Activated CD8-positive, alpha-beta memory T cell treated with anti-CD3 and anti-CD28 coated beads for 48 hours (primary cell): Measurements from ENCODE around the gene MYL7.
"Not testable (repeated sequence)": the region's sequence is repeated elsewhere in the genome, so short reads cannot be mapped to it uniquely, and the experiment has no call there.

Experiments
- DNase-seq, 3 experiments: peaks; one replicate each; pipeline ENCODE4 v3.0.0-alpha.2; 2020; ENCODE audit warnings: low read depth in 2 of 3, low spot score in 2 of 3

Gene MYL7

DNA sequence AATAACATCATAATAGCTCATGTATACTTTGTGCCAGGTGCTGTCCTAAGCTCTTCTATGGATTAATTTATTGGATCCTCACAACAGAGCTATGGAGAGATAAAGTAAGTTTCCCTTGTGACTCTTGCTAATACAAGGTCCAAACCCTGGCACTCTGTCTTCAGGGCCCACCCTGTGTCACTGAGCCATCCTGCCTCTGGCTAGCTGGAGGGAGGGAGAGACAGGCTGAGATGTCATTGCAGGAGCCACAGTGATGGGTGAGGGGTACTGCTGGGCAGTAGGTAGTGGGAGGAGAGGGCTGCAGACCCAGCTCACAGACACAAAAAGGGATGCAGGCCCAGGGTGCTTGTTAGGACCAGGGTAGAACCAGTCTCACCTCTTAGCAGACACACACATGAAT lies 31.2 kb upstream of the MYL7 start:
- DNase-seq, result no peak

DNA sequence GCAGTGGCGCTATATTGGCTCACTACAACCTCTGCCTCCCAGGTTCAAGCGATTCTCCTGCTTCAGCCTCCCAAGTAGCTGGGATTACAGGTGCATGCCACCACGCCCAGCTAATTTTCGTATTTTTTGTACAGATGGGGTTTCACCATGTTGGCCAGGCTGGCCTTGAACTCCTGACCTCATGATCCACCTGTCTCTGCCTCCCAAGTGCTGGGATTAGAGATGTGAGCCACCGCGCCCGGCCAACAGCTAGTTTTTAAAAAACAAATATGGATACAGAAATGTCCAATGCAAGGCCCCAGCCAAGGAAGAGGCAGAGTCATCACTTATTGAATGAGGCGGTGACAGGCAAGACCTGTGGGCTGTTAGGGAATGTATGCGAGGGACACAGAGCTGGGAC lies 30.8 kb upstream of the MYL7 start:
- not testable (repeated sequence) for DNase-seq

DNA sequence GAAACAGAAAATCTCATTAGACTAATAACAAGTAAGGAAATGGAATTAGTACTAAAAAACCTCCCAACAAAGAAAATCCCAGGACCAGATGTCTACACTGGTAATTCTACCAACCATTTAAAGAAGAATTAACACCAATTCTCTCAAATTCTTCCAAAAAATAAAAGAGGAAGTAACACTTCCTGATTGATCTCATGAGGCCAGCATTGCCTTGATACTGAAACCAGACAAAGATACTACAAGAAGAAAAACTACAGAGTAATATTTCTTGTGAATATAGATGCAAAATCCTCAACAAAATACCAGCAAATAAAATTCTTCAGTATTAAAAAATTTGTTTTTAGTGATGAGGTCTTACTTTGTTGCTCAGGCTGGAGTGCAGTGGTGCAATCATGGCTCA lies 26.8 kb upstream of the MYL7 start:
- no peak for DNase-seq

DNA sequence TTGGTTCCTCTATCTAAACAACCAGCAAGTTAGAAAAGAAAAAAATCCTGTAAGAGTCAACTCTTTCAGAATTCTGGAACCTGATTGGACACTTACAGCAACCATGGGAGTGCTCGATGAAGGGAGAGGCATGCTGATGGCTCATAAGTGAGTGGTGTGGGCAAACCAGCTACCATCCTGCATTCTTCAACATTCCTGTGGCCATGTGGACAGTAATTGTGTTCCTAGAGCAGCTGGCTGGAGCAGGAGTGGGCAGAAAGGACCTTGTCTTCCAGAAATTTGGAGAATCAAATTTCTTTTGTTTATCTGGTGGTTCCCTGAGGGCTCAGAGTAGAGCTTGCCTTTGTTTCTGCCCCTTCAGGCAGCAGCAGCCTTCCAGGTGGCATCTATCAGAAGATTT lies 22.5 kb upstream of the MYL7 start:
- DNase-seq, result no peak

DNA sequence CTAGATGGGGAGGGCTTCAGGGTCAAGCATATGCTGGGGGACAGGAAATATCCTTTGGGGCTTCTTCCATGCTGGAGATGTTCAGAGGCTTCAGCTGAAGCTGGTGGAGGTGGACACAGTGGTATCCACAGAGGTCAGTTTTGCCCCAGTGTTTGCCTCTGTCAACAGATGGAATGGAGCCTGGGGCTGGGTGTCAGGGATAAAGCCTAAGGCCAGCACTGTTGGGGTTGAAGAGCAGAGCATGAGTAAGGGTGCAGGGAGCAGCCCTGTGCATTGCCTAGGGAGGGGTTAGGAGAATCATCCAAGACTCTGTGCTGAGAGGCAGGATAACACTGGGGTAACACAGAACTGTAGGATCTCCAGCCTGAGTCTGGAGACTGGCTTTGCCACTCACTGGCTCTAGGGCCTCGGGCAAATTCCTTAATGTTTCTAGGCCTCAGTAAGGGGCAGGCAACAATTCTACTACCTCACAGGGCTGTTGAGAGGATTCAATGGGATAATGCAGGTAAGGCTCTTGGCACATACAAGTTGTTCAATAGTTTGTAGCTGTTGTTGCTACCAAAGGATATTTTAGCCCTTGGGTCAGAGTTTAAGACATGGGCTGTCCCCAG lies 21.8 kb upstream of the MYL7 start:
- DNase-seq, result no peak

DNA sequence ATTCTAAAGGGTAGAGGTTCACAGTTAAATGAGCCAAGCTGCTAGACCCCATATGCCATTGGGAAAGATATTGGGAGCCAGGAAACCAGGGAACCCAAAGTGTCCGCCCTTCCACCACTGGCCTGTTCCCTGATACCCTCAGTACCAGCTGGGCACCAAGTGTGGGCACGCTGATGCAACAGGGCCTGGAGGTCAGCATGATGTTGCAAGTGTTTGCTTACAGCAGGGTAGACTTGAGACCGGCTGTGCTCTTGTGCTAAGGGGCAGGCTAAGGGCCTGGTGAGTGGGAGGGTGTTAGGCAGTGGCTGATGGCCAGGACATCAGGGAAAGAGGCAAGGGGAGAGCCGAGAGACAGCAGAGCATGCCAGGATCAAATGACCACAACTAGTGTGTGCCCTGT lies 21.0 kb upstream of the MYL7 start:
- no peak for DNase-seq

DNA sequence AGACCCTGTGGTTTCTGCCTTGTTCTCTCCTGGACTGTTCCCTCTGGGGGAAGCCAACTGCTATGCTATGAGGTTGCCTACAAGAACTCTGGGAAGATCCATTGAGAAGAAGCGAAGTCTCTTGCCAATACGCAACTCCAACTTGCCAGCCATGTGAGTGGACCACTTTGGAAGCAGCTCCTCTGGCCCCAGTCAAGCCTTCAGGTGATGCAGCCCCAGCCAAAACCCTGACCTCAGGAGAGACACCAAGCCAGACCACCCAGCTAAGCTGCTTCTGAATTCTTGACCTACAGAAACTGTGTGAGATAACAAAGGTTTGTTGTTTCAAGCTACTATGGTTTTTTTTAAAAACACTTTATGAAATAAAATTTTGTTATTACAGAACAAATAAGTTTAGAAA lies 20.2 kb upstream of the MYL7 start:
- DNase-seq, result no peak

DNA sequence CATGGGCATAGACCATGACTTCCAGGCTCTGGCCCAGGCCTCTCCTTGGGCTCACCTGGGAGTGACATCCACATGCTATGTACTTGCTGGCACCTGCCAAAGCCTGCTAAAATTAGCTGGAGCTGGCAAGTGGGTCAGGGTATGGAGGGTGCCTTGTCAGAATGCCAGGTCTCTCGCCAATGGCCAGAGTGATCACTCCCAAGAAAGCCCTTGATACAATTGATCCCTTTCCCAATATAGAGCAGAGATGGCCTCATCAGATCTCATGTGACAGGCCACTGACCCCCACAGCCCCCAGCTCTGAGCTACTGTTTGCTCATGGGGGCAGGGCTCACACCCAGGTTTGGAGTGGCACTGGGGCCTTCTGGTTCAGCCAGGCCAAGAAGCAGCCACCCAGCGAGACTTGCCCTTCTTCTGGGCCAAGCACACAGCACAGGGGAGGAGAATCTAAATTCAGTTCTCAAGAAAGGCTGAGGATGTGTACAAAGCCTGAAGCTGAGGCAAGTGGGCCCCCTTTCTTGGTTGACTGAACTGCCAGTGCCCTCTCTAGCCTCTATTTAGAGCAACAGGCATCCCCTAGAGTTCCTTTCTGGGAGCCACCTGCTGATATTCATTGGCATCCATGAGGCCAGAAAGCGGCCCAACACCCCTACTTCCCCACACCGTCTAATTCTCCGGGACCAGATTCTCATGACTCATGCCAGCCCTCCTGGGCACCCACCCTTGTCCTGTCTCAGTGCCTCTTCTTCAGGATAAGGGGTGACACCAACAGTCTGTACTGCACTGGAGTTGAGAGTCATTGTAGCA lies 18.9 kb upstream of the MYL7 start:
- no peak for DNase-seq

DNA sequence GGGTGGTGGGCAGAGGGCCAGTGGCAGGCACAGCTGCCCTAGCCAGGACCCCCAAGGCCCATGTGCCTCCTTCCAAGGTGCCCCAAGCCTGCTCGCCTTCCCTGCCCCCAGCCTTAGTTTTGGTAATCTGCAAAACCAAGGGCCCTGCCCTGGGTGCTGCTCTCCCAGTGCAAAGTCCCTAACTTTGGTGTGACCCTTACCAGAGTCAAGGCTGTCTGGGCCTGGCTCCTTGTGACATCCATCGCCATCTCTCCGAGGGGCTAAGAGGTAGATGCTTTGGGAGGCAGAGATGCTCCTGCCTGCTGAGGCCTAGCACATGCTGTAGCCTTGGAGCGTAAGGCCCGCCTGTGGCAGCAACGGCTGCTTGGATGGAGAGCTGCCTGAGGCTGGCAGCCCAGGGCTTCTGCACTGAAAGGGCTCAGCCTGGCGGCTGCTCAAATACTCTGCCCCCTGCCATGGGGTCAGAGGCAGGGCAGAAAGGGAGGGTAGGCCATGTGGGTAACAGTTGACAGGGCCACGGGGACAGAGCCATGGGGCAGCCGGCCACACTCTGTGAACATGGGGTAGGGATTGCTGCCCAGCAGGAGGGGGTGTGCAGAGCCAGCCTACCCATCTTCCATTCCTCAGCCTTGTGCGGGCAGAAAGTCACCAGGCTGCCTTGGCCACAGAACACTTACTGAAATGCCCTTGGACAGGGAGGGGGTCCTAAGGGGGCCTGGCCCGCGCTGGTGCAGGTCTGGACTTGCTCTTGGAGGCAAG lies 17.9 kb upstream of the MYL7 start:
- no peak for DNase-seq

DNA sequence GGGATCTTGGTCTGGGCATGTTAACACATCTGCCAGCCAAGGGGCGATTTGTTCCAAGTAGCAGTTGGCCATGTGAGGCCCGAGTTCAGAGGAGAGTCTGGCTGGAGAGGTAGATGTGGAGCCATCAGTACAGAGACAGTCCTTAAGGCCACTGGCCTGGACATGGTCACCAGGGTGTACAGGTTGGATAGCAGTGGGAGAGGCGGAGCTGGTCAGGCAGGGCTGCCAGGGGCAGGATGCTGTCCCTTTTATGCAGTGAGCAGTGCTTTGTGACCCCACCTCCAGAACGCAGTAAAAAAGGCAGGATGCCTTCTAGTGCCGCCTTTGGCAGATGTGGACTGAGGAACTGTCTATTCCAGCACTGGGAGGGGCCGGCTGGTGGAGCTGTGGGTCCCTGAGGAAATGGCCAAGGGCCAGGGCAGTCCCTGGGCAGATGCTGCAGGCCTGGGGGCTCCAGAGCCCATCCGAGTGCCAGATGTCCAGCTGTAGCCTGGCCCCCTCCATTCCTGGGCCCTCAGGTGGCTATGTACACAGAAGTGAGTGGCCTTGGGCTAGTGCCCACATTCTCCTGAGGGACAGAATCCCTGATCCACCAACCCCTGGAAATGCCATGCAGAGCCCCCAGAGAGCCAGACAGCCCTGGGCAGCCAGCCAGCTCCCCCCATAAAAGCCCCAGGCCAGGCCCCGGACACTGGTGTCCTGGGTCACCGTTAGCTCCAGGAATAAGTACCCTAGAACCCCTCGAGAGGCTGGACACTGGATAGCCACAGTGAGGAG lies 17.2 kb upstream of the MYL7 start:
- DNase-seq, result no peak

DNA sequence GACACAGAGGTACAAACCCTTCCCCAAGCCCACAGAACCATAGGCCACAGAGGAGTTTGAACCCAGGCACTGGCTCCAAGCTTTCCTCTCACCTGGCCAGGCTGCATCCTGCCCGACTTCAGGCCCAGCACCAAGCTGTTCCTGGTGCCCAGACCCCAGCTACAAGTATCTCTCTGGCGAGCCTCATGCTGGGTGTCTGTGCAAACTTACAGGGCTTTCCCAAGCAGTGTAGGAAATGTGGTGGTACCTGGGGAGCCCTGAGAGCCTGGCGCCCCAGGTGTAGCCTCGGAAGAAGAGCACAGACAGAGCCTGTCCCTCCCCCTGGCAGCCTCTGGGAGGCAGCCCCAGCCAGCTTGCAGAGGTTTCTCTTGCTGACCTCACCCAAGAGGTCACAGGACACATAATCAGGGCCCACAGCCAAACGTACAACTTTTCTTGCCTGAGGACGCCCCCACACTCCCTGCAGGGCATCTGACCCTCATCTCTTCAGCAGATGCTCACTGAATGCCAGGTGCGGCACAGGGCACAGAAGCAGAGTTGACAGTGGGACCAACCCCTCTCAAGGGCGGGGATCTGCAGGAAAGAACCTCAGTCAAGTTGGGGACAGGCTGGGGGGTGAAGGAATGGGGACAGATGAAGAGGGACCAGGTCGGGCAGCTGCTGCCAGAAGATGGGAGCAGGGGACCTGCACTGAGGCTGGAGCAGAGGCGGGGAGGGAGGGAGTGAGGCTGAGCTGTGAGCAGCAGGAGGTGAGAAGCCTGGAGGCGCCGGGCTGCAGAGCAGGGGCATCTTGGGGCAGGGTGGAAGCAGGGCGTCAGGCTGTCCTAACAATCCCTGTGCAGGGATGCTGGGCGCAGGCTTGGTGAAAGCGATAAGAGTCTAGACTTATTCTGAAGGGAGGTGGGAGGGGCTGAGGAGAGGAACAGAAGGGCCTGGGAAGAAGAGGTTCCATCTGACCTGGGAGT lies 16.3 kb upstream of the MYL7 start:
- no peak for DNase-seq

DNA sequence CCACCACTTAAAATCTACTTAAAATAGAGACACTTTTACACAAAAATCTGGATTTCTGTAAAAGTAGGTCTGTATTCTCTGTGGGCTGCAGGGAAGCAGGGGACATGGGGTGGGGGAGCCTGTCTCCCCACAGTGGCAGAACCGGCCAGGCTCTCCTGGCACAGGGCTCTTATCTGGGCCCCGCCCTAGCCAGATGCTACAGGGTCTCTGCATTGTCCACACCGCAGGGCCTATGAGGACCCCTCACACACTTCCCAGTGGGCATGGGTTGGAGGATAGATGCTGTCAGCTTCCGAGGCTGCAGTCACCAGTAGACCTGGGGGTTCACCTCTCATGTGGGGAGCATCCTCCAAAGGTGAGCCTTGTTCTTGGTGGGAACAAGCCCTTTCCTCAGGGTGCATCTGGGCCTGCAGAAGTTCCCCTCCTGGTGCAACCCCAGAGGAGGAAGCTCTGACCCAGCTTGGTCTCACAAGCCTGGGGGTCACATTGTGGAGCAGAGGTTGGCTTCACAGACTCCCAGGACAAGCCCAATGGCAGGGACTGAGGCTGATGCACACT lies 15.4 kb upstream of the MYL7 start:
- no peak for DNase-seq

DNA sequence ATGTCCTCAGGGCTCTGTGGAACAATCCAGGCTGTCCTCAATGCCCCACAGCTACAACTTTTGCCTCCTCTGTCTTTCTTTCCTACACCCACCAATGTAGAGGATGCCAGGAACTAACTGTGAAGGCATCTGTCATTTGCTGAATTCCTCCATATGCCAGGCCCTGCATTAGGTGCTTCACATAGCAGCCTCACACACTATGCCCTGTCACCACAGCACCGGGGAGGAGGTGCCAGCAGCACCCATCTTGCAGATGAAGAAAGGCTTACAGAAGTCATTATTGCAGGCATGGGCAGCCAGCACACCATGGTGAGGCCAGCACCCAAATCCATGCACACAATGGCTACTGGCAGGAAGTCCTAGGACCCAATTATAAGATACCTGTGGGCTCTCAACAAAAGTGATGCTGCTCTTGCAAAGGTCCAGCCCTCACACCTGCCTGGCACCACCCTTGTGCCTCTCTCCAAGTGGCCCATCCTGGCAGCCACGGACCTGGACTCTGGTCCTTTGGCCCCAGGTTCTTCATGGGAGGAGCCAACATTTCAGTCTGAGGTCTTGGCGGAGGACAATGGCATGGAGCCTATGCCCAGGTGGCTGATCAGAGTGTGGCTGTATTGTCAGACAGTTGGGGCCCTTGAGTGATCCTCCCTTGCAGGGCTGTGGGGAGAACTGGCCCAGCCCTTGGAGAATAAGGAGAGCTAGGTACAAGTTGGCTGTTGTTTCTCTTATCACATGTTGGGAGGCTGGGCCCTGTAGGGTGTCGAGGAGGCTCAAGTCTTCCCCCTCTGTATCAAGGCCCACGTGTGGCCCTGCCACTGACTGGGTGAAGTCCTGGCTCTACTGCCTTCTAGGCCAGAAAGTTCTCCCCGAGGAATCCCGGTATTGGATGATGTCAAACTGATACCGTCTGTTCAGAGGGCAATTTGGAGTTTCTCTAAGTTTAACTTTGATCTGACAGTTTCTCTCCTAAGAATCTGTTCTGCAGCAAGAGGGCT lies 14.4 kb upstream of the MYL7 start:
- DNase-seq, result no peak

DNA sequence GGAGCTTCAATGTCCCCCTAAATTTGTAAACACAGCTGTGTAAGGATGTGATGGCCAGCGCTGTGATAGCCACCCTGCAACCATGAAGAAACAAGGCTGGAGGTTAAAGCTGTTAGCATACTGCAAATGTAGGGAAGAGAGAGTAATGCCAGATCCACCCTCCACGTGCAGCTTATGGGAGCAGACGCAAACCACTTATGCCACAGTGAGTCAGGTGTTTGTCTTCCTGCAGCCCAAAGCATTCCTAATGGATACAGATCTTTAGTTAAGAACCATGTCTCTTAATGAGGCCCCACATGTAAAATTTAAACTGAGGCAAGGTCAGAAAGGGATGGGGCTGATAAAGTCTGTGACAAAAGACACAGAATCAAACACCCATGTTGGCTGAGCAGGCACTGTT lies 13.6 kb upstream of the MYL7 start:
- DNase-seq, result no peak

DNA sequence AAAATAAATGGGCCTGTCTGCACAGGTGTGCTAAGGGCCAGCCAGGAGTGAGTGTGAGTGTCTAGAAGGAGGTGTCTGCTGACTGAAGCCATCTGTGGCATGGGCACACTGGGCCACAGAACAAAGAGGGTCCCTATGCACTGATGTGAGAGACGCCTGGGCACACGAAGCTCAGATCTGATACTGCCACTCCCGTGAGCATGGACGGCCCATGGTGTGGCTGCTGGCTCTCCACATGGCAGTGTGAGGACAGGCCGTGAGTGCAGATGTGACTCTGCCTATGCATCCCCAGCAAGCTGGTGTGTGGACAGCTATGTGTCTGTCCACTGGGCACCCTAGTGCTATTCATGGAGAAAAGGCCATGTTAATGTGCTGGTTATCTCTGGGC lies 12.8 kb upstream of the MYL7 start:
- no peak for DNase-seq

DNA sequence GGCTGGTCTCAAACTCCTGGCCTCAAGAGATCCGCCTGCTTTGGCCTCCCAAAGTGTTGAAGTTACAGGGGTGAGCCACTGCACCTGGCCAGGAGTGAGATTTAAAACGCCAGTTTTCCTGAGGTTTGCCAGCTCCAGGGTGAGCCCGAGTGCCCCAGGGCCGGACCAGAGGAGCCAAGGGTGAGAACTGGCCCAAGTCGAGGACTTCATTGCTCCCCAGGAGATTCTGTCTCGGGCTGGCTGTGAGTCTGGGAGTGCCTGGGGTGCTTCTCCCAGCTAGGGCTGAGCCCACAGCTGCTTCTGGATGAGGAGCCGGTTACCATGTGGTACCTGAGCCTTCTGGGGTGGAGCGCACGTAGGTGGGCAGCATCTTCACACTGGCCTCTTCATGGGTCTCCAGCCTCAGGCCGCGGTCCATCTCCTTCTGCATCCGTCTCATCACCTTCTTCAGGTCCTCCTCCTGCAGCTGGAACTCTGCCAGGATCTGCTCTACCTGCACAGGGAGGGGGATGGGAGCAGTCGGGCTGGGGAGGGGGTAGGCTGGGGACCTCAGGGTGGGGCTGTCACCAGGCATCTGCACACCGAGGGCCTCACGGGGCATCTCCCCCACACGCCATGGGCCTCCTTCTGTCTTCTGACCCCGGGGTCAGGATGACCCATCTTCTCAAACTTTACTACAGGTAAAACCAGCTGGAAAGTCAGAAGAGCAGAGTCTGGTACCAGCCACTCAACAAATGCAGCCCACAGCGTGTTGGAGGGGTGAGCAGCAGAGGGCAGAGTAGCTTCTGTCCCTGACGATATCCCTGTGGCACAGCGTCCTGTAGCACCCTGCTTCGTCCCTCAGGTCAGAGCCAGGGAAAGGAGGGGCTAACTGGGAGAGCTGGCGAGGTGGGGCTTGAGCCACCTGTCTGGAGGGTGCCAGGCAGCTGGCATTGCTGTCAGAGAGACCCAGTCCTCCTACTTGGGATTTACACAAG lies 12.1 kb upstream of the MYL7 start:
- no peak for DNase-seq

DNA sequence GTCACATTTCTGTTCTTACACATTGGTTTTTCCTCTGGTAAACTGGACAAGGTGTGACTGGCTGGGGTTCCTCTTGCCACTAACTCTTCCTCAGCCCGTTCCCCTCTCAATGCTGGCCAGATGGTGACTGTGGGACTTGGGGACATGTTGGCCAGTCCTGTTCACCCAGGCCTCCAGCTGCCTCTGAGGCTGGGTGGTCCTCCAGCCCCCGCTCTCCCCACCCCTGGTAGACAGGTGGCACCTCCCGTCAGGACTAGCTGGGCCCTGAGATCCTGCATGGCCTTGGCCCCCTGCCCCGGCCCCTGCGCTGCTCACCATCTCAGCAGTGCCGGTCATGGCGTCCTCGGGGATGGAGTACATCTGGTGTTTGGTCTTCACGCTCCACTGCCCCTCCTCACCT lies 10.8 kb upstream of the MYL7 start:
- no peak for DNase-seq
